HepG2 (cell line): ENCODE data around the gene MEF2D. TPM values are rescaled to one million over a fixed set of nuclear protein-coding genes. Genes with fewer than 3 reads are reported as not detected.

ENCODE experiments used
- ATAC-seq: fragments of 200-7000 bp; cut with Tn5 transposase; 3 replicates; pipeline ENCODE4 v1.9.1; 2020; ENCODE audit warnings: mild to moderate bottlenecking, moderate library complexity
- BruUV-seq: library from RNA; stranded (reverse); fragments of 400-500 nt; replicated peaks from 2 replicates; lab custom pipeline; 2021; lab: Mats Ljungman, UMichigan
- CTCF ChIA-PET: fragments of 300-600 bp; formaldehyde crosslinking; extraction: SDS; loops from one replicate; lab custom pipeline; 2021; ENCODE audit warnings: low total read pairs, inconsistent platforms, low intra/inter-chr PET ratio; lab: Yijun Ruan, JAX
- POLR2A ChIA-PET: fragments of 350-600 bp; sonication (Branson Sonifier 250); formaldehyde crosslinking; loops from one replicate; lab custom pipeline; 2020; ENCODE audit warnings: antibody characterized with exemption, inconsistent platforms; lab: Yijun Ruan, JAX
- DNase-seq: peaks from one replicate; pipeline ENCODE4 v3.0.0-alpha.2; 2015; ENCODE audit warnings: low spot score
- FAIRE-seq: peaks from 3 replicates; lab custom pipeline; 2011; peaks lifted over from hg19 to GRCh38; lab: Jason Lieb, UNC
- H2AFZ ChIP-seq: one replicate; pipeline ENCODE4 v1.6.1; 2011; ENCODE audit warnings: low read length, inconsistent platforms
- H3K27ac ChIP-seq: fragments of 300-600 bp; 3 replicates; pipeline ENCODE4 v1.8.0; 2011; ENCODE audit warnings: mixed run types, mild to moderate bottlenecking, mixed read lengths, low read length, inconsistent platforms; ENCODE audit not compliant: insufficient read depth; ENCODE audit errors: extremely low read length
- H3K27me3 ChIP-seq, 2 experiments: fragments of 200-600 bp in 1 of 2; 2 replicates in 1 of 2; 3 replicates in 1 of 2; pipeline versions ENCODE4 v1.6.0 to v1.8.0; 2011; ENCODE audit warnings: low read length in 2 of 2, mild to moderate bottlenecking in 2 of 2, moderate library complexity in 2 of 2, inconsistent platforms in 1 of 2; ENCODE audit not compliant: insufficient read depth in 2 of 2, control insufficient read depth in 1 of 2
- H3K36me3 ChIP-seq, 2 experiments: fragments of 200-600 bp in 1 of 2; replicated peaks in 1 of 2; 2 replicates in 1 of 2; 3 replicates in 1 of 2; pipeline versions ENCODE4 v1.5.1 to v1.8.0; 2011; ENCODE audit warnings: low read length in 2 of 2, inconsistent platforms in 1 of 2; ENCODE audit not compliant: insufficient read depth in 2 of 2, control insufficient read depth in 1 of 2
- H3K4me1 ChIP-seq: 2 replicates; pipeline ENCODE4 v1.5.1; 2012; ENCODE audit warnings: low read length, inconsistent platforms; ENCODE audit not compliant: insufficient read depth
- H3K4me2 ChIP-seq: 2 replicates; pipeline ENCODE4 v1.6.0; 2011; ENCODE audit warnings: low read depth, low read length, inconsistent platforms
- H3K4me3 ChIP-seq, 3 experiments: fragments of 200-600 bp in 1 of 3; sonication (generic), shearing (Covaris generic) in 1 of 3; replicated peaks in 1 of 3; 2 replicates each; pipeline ENCODE4 v1.5.1; 2011 to 2016; ENCODE audit warnings: low read length in 3 of 3, inconsistent platforms in 2 of 3, low read depth in 2 of 3, mild to moderate bottlenecking in 2 of 3, control low read depth in 1 of 3, mixed read lengths in 1 of 3; ENCODE audit not compliant: insufficient read depth in 1 of 3
- H3K79me2 ChIP-seq: one replicate; pipeline ENCODE4 v1.6.1; 2011; ENCODE audit warnings: low read length, inconsistent platforms; ENCODE audit not compliant: insufficient read depth
- H3K9ac ChIP-seq: 2 replicates; pipeline ENCODE4 v1.6.0; 2011; ENCODE audit warnings: mild to moderate bottlenecking, low read depth, low read length, inconsistent platforms; ENCODE audit not compliant: insufficient read depth
- H3K9me3 ChIP-seq: 2 replicates; pipeline ENCODE4 v1.5.1; 2012; ENCODE audit warnings: mild to moderate bottlenecking, low read length
- H4K20me1 ChIP-seq: 2 replicates; pipeline ENCODE4 v1.6.0; 2011; ENCODE audit warnings: inconsistent platforms, mild to moderate bottlenecking, low read length, moderate library complexity; ENCODE audit not compliant: insufficient read depth
- CHD2 ChIP-seq: IDR thresholded peaks from 2 replicates; pipeline ENCODE4 v1.6.1; 2011; ENCODE audit warnings: low read depth, low read length, improper control_type of control experiment
- GRHL1 ChIP-seq: sonication (generic); formaldehyde crosslinking; conservative IDR thresholded peaks from 2 replicates; pipeline ENCODE4 v1.8.0; 2022; ENCODE audit warnings: missing genetic modification reagents
- KIAA2018 ChIP-seq: sonication (generic); formaldehyde crosslinking; IDR thresholded peaks from 2 replicates; pipeline ENCODE4 v1.5.0; 2020; ENCODE audit warnings: mild to moderate bottlenecking, missing genetic modification reagents, borderline replicate concordance
- MED1 ChIP-seq: sonication (generic); formaldehyde crosslinking; IDR thresholded peaks from 2 replicates; pipeline ENCODE4 v1.4.0; 2020; ENCODE audit warnings: missing genetic modification reagents
- PHB2 ChIP-seq: fragments of 450-650 bp; IDR thresholded peaks from 2 replicates; pipeline ENCODE4 v1.6.1; 2018; ENCODE audit not compliant: partially characterized antibody
- REL ChIP-seq: sonication (generic); formaldehyde crosslinking; conservative IDR thresholded peaks from 2 replicates; pipeline ENCODE4 v1.8.0; 2022; ENCODE audit warnings: mild to moderate bottlenecking, missing genetic modification reagents, moderate library complexity
- ZNF546 ChIP-seq: sonication (generic); formaldehyde crosslinking; conservative IDR thresholded peaks from 2 replicates; pipeline ENCODE4 v1.8.1; 2023; ENCODE audit warnings: mild to moderate bottlenecking, missing genetic modification reagents
- ZNF782 ChIP-seq: sonication (generic); formaldehyde crosslinking; IDR thresholded peaks from 2 replicates; pipeline ENCODE4 v1.4.0; 2020; ENCODE audit warnings: missing genetic modification reagents, mild to moderate bottlenecking, borderline replicate concordance
- WGBS: methylation state at CpG from one replicate; pipeline ENCODE4 v1.1.6; 2017; ENCODE audit warnings: low lambda C conversion rate; 5-methylcytosine and 5-hydroxymethylcytosine counted together
- in situ Hi-C: cut with HindIII; loops from 2 replicates; pipeline ENCODE4 v1.10.0; 2017; ENCODE audit warnings: low pct_unique_long_range_greater_than_20kb; ENCODE audit not compliant: extremely low pct_ligation_motif_present
- intact Hi-C: fragments of 100-400 bp; cut with micrococcal nuclease; formaldehyde crosslinking; loops from one replicate; pipeline ENCODE4 v1.10.0; 2022; ENCODE audit not compliant: unreplicated experiment
- polyA plus RNA-seq, 8 experiments: library from polyadenylated mRNA; depleted of rRNA in 3 of 8; stranded (reverse) in 7 of 8; unstranded in 1 of 8; fragments of >200 nt; fragmentation: Illumina TruSeq in 4 of 8; extraction: Trizol in 4 of 8; gene quantifications; 2 replicates each; pipeline versions ENCODE4 v1.2.1 to v1.2.3, GENCODE V29; 2011 to 2016; ENCODE audit warnings: low read depth in 4 of 8, missing spikeins in 1 of 8, mixed read lengths in 1 of 8; ENCODE audit not compliant: insufficient read depth in 1 of 8
- total RNA-seq, 5 experiments: library from RNA; depleted of rRNA; stranded (reverse); fragments of >200 nt; fragmentation: Illumina TruSeq; extraction: Trizol; gene quantifications; 2 replicates each; pipeline ENCODE4 v1.2.3, GENCODE V29; 2016; ENCODE audit warnings: low read depth in 1 of 5

Gene MEF2D
- total and polyA plus RNA-seq, 2 of the 13 experiments (the other 11 are each of a cell fraction or from before 2014, with no cell fraction given) = 1.6 to 3.9 TPM

- BruUV-seq = no TSS peak
- H3K27me3 ChIP-seq = peaks cover 2 to 30% of the 10 kb centered on the region in 2 experiments; a peak in 4 of 5 replicates
- no peak overlapping the region for H3K27ac ChIP-seq
- peak overlapping the region; percentile 52 for H3K9ac ChIP-seq
- intact Hi-C loops = loop anchor here (2.0 to 5.0 kb wide), 2 partner anchors 33 to 78 kb away; no protein-coding TSS in a partner anchor
- CTCF ChIA-PET = no interaction called here
- FAIRE-seq = no peak
- H4K20me1 ChIP-seq = peaks cover 8% of the 10 kb centered on the region; the same call in 1 of the 2 replicates
- no peaks in the 10 kb centered on the region for H3K9me3 ChIP-seq
- H2AFZ ChIP-seq = no peak overlapping the region
- TF ChIP-seq PHB2 = no peak
- TF ChIP-seq GRHL1 (CRISPR knock-in tag) = no peak
- TF ChIP-seq ZNF546 (CRISPR knock-in tag) = no peak
- TF ChIP-seq CHD2 = no peak
- TF ChIP-seq REL (CRISPR knock-in tag) = no peak
- no peak for TF ChIP-seq KIAA2018
- no peak for TF ChIP-seq MED1 (CRISPR knock-in tag)
- TF ChIP-seq ZNF782 (CRISPR knock-in tag) = no peak
- TF ChIP-seq, all 625 proteins: peak for 0
- in situ Hi-C loops = loop anchor here (5.0 kb wide), 1 partner anchor 47 kb away; no protein-coding TSS in a partner anchor
- no peak for ATAC-seq
- peak overlapping the region; percentile 93 for H3K4me2 ChIP-seq
- POLR2A ChIA-PET = interaction anchor here (1.0 to 2.2 kb wide), 6 partner anchors 14 to 132 kb away, joined by 3 to 37 read pairs (median 6); no protein-coding TSS in a partner anchor
- no peak for DNase-seq
- H3K79me2 ChIP-seq = peaks cover 12% of the 10 kb centered on the region
- WGBS = 19% methylated on average over 5 of the region's 5 CpGs
- no peaks in the 10 kb centered on the region for H3K36me3 ChIP-seq
- peaks cover 53% of the 10 kb centered on the region for H3K4me1 ChIP-seq
- peak overlapping the region in 2 of 3 experiments; percentile 28 to 29; a peak in 2 of 6 replicates for H3K4me3 ChIP-seq
Measured at GRCh38 chr1:156503698-156504437, 3.3 kb upstream of the MEF2D start.
